A549 (cell line): ENCODE results near the gene SUMO3.

Source experiments
- CEBPB ChIP-seq, 2 experiments: fragments of >200 bp in 1 of 2; sonication (Bioruptor Twin) in 1 of 2; formaldehyde crosslinking in 1 of 2; IDR thresholded peaks; 2 replicates each; pipeline ENCODE4 v1.6.1; 2012 to 2016
- EP300 ChIP-seq, 2 experiments: fragments of >200 bp; sonication (Bioruptor Twin); formaldehyde crosslinking; IDR thresholded peaks; 2 replicates in 1 of 2; 3 replicates in 1 of 2; pipeline ENCODE4 v1.6.1; 2016 to 2017
- MAFK ChIP-seq: fragments of 450-650 bp; IDR thresholded peaks from 2 replicates; pipeline ENCODE4 v1.6.1; 2014; ENCODE audit not compliant: partially characterized antibody
- POLR2A ChIP-seq: IDR thresholded peaks from 2 replicates; pipeline ENCODE4 v1.6.1; 2012; ENCODE audit warnings: mild to moderate bottlenecking, low read length
- RAD21 ChIP-seq, 2 experiments: fragments of >200 bp in 1 of 2; sonication (Bioruptor Twin) in 1 of 2; formaldehyde crosslinking in 1 of 2; IDR thresholded peaks in 1 of 2; conservative IDR thresholded peaks in 1 of 2; 2 replicates in 1 of 2; 3 replicates in 1 of 2; pipeline ENCODE4 v1.6.1; 2012 to 2018; ENCODE audit warnings: inconsistent platforms in 1 of 2
- RFX5 ChIP-seq: fragments of 450-650 bp; IDR thresholded peaks from 2 replicates; pipeline ENCODE4 v1.7.1; 2014; ENCODE audit warnings: antibody characterized with exemption, mild to moderate bottlenecking, moderate library complexity
- ZFP36 ChIP-seq: fragments of 450-650 bp; IDR thresholded peaks from 2 replicates; pipeline ENCODE4 v1.6.1; 2014; ENCODE audit warnings: borderline replicate concordance; ENCODE audit not compliant: partially characterized antibody
- TF ChIP-seq, protein P1 (sequence below): fragments of >200 bp; sonication (Bioruptor Twin); formaldehyde crosslinking; IDR thresholded peaks from 3 replicates; pipeline ENCODE4 v1.5.1; 2016

DNA sequence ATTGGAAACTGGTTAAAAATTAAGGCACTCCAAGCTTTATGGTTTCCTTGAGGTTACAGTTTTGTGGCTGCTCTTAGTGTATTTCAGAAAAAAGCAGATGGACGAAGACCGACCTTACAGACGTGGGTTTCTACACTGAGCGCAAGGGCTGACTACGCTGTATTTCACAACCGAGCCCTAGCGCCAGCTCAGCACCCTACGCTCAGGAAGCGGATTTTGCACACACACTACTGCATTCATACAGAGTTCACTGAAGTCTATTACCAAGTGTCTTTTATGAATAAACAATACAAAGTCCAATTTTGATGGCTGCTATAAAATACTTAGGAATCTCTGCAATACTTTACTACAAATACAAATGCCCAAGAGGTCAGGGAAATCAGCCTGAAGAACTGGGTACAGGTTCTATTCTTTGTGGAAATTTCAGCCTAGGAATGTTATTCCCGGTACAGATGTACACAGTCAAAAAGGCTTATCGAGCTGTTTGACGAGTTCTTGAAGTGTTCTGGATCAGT, 31.8 kb upstream of the SUMO3 start:
- TF ChIP-seq ZFP36 (no peak), MAFK (no peak), RAD21 (conservative IDR thresholded peaks at IDR 0.05 in 1 of 2, IDR thresholded peaks at IDR 0.05 in 1 of 2) (no peak), RFX5 (no peak), POLR2A (no peak), EP300 (IDR thresholded peaks at IDR 0.05) (no peak), CEBPB (IDR thresholded peaks at IDR 0.05) (no peak)
- TF ChIP-seq, protein P1, sequence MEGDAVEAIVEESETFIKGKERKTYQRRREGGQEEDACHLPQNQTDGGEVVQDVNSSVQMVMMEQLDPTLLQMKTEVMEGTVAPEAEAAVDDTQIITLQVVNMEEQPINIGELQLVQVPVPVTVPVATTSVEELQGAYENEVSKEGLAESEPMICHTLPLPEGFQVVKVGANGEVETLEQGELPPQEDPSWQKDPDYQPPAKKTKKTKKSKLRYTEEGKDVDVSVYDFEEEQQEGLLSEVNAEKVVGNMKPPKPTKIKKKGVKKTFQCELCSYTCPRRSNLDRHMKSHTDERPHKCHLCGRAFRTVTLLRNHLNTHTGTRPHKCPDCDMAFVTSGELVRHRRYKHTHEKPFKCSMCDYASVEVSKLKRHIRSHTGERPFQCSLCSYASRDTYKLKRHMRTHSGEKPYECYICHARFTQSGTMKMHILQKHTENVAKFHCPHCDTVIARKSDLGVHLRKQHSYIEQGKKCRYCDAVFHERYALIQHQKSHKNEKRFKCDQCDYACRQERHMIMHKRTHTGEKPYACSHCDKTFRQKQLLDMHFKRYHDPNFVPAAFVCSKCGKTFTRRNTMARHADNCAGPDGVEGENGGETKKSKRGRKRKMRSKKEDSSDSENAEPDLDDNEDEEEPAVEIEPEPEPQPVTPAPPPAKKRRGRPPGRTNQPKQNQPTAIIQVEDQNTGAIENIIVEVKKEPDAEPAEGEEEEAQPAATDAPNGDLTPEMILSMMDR, result no peak
